Measurements from ENCODE around the gene FIBIN.

GRCh38 chr11:27041141-27041899 lies 47.4 kb downstream of the FIBIN start:
- TF ChIP-seq CTCF (IDR thresholded peaks at IDR 0.05) = no peak
- TF ChIP-seq POLR2A (IDR thresholded peaks at IDR 0.05) = no peak

Measured in Peyer's patch (tissue), 4 donors.